IMR-90 (cell line): ENCODE data around the gene ROCK2. TPM values are rescaled to one million over a fixed set of nuclear protein-coding genes. Genes with fewer than 3 reads are reported as not detected.

ENCODE experiments used
- ATAC-seq: fragments of 200-7000 bp; cut with Tn5 transposase; 2 replicates; pipeline ENCODE4 v1.9.1; 2020; ENCODE audit warnings: low read depth, mild to moderate bottlenecking, moderate library complexity
- BruUV-seq: library from RNA; stranded (reverse); fragments of 400-500 nt; replicated peaks from 2 replicates; lab custom pipeline; 2021; lab: Mats Ljungman, UMichigan
- CTCF ChIA-PET: fragments of 300-600 bp; formaldehyde crosslinking; extraction: SDS; loops from one replicate; lab custom pipeline; 2021; ENCODE audit warnings: antibody characterized with exemption; lab: Yijun Ruan, JAX
- POLR2A ChIA-PET: fragments of 300-600 bp; sonication (Branson Sonifier 250); formaldehyde crosslinking; loops from one replicate; lab custom pipeline; 2022; ENCODE audit warnings: antibody characterized with exemption; ENCODE audit not compliant: unreplicated experiment; lab: Charles Lee
- DNase-seq: peaks from one replicate; pipeline ENCODE4 v3.0.0; 2013
- H2AFZ ChIP-seq: replicated peaks from 2 replicates; pipeline ENCODE3; 2013; ENCODE audit warnings: low read length, mild to moderate bottlenecking; ENCODE audit not compliant: poor library complexity
- H2AK5ac ChIP-seq: 2 replicates; pipeline ENCODE4 v1.6.1; 2013; ENCODE audit warnings: low read depth, low read length, inconsistent platforms
- H2AK9ac ChIP-seq: replicated peaks from 2 replicates; pipeline ENCODE3; 2013; ENCODE audit warnings: mild to moderate bottlenecking, low read depth, low read length, moderate library complexity; ENCODE audit not compliant: poor library complexity
- H2BK120ac ChIP-seq: 2 replicates; pipeline ENCODE4 v1.6.1; 2013; ENCODE audit warnings: low read depth, low read length, inconsistent platforms
- H2BK15ac ChIP-seq: 3 replicates; pipeline ENCODE4 v1.6.1; 2013; ENCODE audit warnings: low read depth, low read length, inconsistent platforms
- H2BK20ac ChIP-seq: 2 replicates; pipeline ENCODE4 v1.6.1; 2013; ENCODE audit warnings: low read depth, mild to moderate bottlenecking, inconsistent platforms, low read length, moderate library complexity
- H2BK5ac ChIP-seq: 2 replicates; pipeline ENCODE4 v1.6.1; 2013; ENCODE audit warnings: mild to moderate bottlenecking, low read depth, low read length, inconsistent platforms; ENCODE audit not compliant: poor library complexity, severe bottlenecking
- H3K14ac ChIP-seq: replicated peaks from 2 replicates; pipeline ENCODE4 v1.6.1; 2013; ENCODE audit warnings: low read depth, low read length, inconsistent platforms
- H3K18ac ChIP-seq: 2 replicates; pipeline ENCODE4 v1.6.1; 2013; ENCODE audit warnings: low read depth, low read length, control low read depth
- H3K23ac ChIP-seq: 2 replicates; pipeline ENCODE4 v1.6.1; 2013; ENCODE audit warnings: low read depth, low read length, inconsistent platforms
- H3K27ac ChIP-seq: 2 replicates; pipeline ENCODE4 v1.5.1; 2013; ENCODE audit warnings: mild to moderate bottlenecking, control low read depth, low read length; ENCODE audit not compliant: insufficient read depth
- H3K27me3 ChIP-seq: 2 replicates; pipeline ENCODE4 v1.6.1; 2013; ENCODE audit warnings: low read length; ENCODE audit not compliant: control insufficient read depth, insufficient read depth
- H3K36me3 ChIP-seq: 2 replicates; pipeline ENCODE4 v1.6.1; 2013; ENCODE audit warnings: low read length, mixed read lengths; ENCODE audit not compliant: control insufficient read depth, insufficient read depth
- H3K4ac ChIP-seq: 2 replicates; pipeline ENCODE4 v1.6.1; 2013; ENCODE audit warnings: low read depth, low read length, inconsistent platforms
- H3K4me1 ChIP-seq: 2 replicates; pipeline ENCODE4 v1.6.1; 2013; ENCODE audit warnings: low read length, mixed read lengths; ENCODE audit not compliant: control insufficient read depth, insufficient read depth
- H3K4me2 ChIP-seq: 2 replicates; pipeline ENCODE4 v1.6.1; 2013; ENCODE audit warnings: low read depth, mild to moderate bottlenecking, control low read depth, low read length, moderate library complexity
- H3K4me3 ChIP-seq: 2 replicates; pipeline ENCODE4 v1.5.1; 2013; ENCODE audit warnings: low read depth, mild to moderate bottlenecking, control low read depth, low read length, moderate library complexity; ENCODE audit not compliant: insufficient read depth
- H3K56ac ChIP-seq: 2 replicates; pipeline ENCODE4 v1.6.1; 2013; ENCODE audit warnings: low read length, inconsistent platforms; ENCODE audit not compliant: insufficient read depth; ENCODE audit errors: extremely low read depth
- H3K79me1 ChIP-seq, 2 experiments: 2 replicates each; pipeline ENCODE4 v1.6.1; 2013; ENCODE audit warnings: low read length in 2 of 2, inconsistent platforms in 1 of 2, low read depth in 1 of 2
- H3K9ac ChIP-seq: 2 replicates; pipeline ENCODE4 v1.6.1; 2013; ENCODE audit warnings: low read depth, low read length, control low read depth
- H3K9me1 ChIP-seq: 2 replicates; pipeline ENCODE4 v1.6.1; 2013; ENCODE audit warnings: low read length, inconsistent platforms; ENCODE audit not compliant: insufficient read depth
- H3K9me3 ChIP-seq: 2 replicates; pipeline ENCODE4 v1.6.1; 2013; ENCODE audit warnings: low read length; ENCODE audit not compliant: control insufficient read depth, insufficient read depth
- H4K20me1 ChIP-seq: 2 replicates; pipeline ENCODE4 v1.6.1; 2013; ENCODE audit warnings: low read length, inconsistent platforms; ENCODE audit not compliant: insufficient read depth
- H4K5ac ChIP-seq: 2 replicates; pipeline ENCODE4 v1.6.1; 2013; ENCODE audit warnings: mild to moderate bottlenecking, low read depth, low read length, control low read depth
- H4K8ac ChIP-seq, 2 experiments: 2 replicates each; pipeline ENCODE4 v1.6.1; 2013; ENCODE audit warnings: low read depth in 2 of 2, low read length in 2 of 2, control low read depth in 1 of 2, inconsistent platforms in 1 of 2
- H4K91ac ChIP-seq: 2 replicates; pipeline ENCODE4 v1.6.1; 2013; ENCODE audit warnings: low read depth, low read length, inconsistent platforms; ENCODE audit not compliant: insufficient read depth
- MAZ ChIP-seq: IDR thresholded peaks from 2 replicates; pipeline ENCODE4 v1.6.1; 2012; ENCODE audit warnings: low read depth, mild to moderate bottlenecking, low read length, improper control_type of control experiment, moderate library complexity, borderline replicate concordance
- POLR2A ChIP-seq: IDR thresholded peaks from 2 replicates; pipeline ENCODE4 v1.6.1; 2012; ENCODE audit warnings: mild to moderate bottlenecking, low read depth, low read length
- RFX5 ChIP-seq: IDR thresholded peaks from 2 replicates; pipeline ENCODE4 v1.8.0; 2012; ENCODE audit warnings: low read depth, mild to moderate bottlenecking, low read length, moderate library complexity
- WGBS, 2 experiments: methylation state at CpG; one replicate each; pipeline versions ENCODE4 v1.1.5 to v1.1.7; 2013; ENCODE audit warnings: missing lambda C conversion rate in 2 of 2; ENCODE audit not compliant: insufficient read length in 1 of 2; ENCODE audit errors: extremely low coverage in 2 of 2; 5-methylcytosine and 5-hydroxymethylcytosine counted together
- dilution Hi-C: fragments of 300-500 bp; cut with HindIII; formaldehyde crosslinking; loops from one replicate; pipeline ENCODE4 v1.14.3; 2018; ENCODE audit warnings: low sequenced_read_pairs; ENCODE audit not compliant: unreplicated experiment
- in situ Hi-C: fragments of 300-500 bp; cut with MboI; formaldehyde crosslinking; loops from 3 replicates; pipeline ENCODE4 v1.14.3; 2019; ENCODE audit warnings: low sequenced_read_pairs, inconsistent platforms, mixed read lengths
- intact Hi-C: fragments of 100-400 bp; cut with micrococcal nuclease; formaldehyde crosslinking; loops from 2 replicates; pipeline ENCODE4 v1.10.0; 2022
- polyA plus RNA-seq, 3 experiments: library from polyadenylated mRNA; depleted of rRNA; stranded (reverse); fragments of >200 nt; gene quantifications; 2 replicates each; pipeline ENCODE4 v1.2.3, GENCODE V29; 2012; ENCODE audit warnings: low replicate concordance in 1 of 3
- total RNA-seq: library from RNA; depleted of rRNA; stranded (reverse); fragments of >200 nt; gene quantifications from 2 replicates; pipeline ENCODE4 v1.2.3, GENCODE V29; 2012

Gene ROCK2
- total and polyA plus RNA-seq, 2 of the 4 experiments (the other 2 are of a cell fraction) = 9.0 to 28.3 TPM

DNA sequence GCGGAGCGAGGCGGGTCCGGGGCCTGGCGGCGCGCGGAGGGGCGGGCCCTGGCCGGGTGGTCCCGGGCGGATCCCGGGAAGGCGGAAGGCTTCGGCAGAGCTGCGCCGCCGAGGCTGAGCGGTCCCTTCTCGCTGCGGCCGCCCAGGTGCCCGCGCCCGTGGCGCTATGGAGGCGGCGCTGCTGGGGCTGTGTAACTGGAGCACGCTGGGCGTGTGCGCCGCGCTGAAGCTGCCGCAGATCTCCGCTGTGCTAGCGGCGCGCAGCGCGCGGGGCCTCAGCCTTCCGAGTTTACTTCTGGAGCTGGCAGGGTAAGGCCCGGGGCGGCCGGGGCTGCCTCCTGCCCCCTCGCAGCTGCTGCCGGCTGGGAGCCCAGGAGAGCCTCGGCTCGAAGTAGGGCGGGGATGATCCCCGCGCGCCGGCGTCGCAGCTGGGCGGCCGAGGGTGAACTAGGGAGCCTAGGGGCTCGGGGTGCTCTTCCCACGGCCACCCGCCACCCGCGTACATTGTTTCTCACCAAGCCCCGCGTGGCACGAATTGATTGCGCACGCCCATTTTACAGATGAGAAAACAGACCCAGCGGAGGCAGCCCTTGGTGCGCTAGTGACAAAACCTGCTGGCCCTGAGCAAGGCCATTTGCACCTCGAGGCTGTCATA is 188.9 kb downstream of the ROCK2 start, which contains the start of gene SLC66A3:
TSS of gene SLC66A3 (plus strand) at position 87 of the 655 bp plus-strand sequence. CDS start at position 167, 80 bp downstream.
- WGBS, 2 experiments = 0% methylated on average over 30 of the region's 71 CpGs; no CpG with 5 or more reads in 1 of the 2 experiments
- intact Hi-C loops = no loop called here
- no peak for TF ChIP-seq RFX5
- TF ChIP-seq MAZ = peak; percentile 14; the same call in 1 of the 2 replicates
- peak; percentile 44; the same call in 1 of the 2 replicates for TF ChIP-seq POLR2A

More for the DNA sequence above, 188.9 kb downstream of the ROCK2 start, which contains the start of gene SLC66A3:
- DNase-seq = peak; percentile 87
- H3K23ac ChIP-seq = peak within 1 kb of the TSS; percentile 98
- peak within 1 kb of the TSS; percentile 98 for H3K4ac ChIP-seq
- peak; percentile 88 for ATAC-seq
- dilution Hi-C loops = no loop called here
- H3K4me3 ChIP-seq = peak within 1 kb of the TSS; percentile 57
- H2BK5ac ChIP-seq = peak within 1 kb of the TSS; percentile 46
- H2BK20ac ChIP-seq = peak within 1 kb of the TSS; percentile 49
- H3K79me1 ChIP-seq = peaks cover 0 to 6% of the 10 kb centered on the region in 2 experiments; a peak in 2 of 4 replicates
- H3K4me1 ChIP-seq = peaks cover 5% of the 10 kb centered on the region; the same call in 1 of the 2 replicates
- H2AK5ac ChIP-seq = peak within 1 kb of the TSS; percentile 82
- H2BK120ac ChIP-seq = peak within 1 kb of the TSS; percentile 87
- no peaks in the 10 kb centered on the region for H4K20me1 ChIP-seq
- H4K5ac ChIP-seq = peak within 1 kb of the TSS; percentile 61
- peak within 1 kb of the TSS; percentile 47 for H3K18ac ChIP-seq
- H3K14ac ChIP-seq = peak within 1 kb of the TSS; percentile 99
- peaks cover 4% of the 10 kb centered on the region for H3K9me1 ChIP-seq
- peak within 1 kb of the TSS; percentile 90; the same call in 1 of the 2 replicates for H3K56ac ChIP-seq
- H2AFZ ChIP-seq = peak within 1 kb of the TSS; percentile 97
- H3K36me3 ChIP-seq = no peaks in the 10 kb centered on the region; the same call in none of the 2 replicates
- H3K4me2 ChIP-seq = peak within 1 kb of the TSS; percentile 90
- H3K27ac ChIP-seq = peak within 1 kb of the TSS; percentile 69
- peak within 1 kb of the TSS; percentile 99 to 100 for H4K8ac ChIP-seq
- peaks cover 2% of the 10 kb centered on the region; the same call in 1 of the 2 replicates for H3K27me3 ChIP-seq
- H2BK15ac ChIP-seq = peak within 1 kb of the TSS; percentile 70; the same call in 1 of the 3 replicates
- H3K9me3 ChIP-seq = no peaks in the 10 kb centered on the region
- POLR2A ChIA-PET = interaction anchor here (0.6 kb wide), 1 partner anchor 9 kb away, joined by 3 read pairs; no protein-coding TSS in a partner anchor
- peak within 1 kb of the TSS; percentile 94 for H2AK9ac ChIP-seq
- peak within 1 kb of the TSS; percentile 97 for H4K91ac ChIP-seq
- no TSS peak for BruUV-seq
- peak within 1 kb of the TSS; percentile 71 for H3K9ac ChIP-seq
- in situ Hi-C loops = no loop called here
- CTCF ChIA-PET = interaction anchor here (0.8 kb wide), 1 partner anchor 22 kb away, joined by 3 read pairs; a partner anchor contains a TSS
